Gastroesophageal sphincter (tissue), 3 donors: ENCODE results near the gene AACS.

Source experiments
- CTCF ChIP-seq, 4 experiments: fragments of 200-600 bp in 2 of 4; fragments of 450-650 bp in 2 of 4; sonication (generic) in 1 of 4; IDR thresholded peaks; one replicate each; pipeline ENCODE4 v1.5.1; 2017 to 2019; ENCODE audit warnings: antibody characterized with exemption in 4 of 4, mild to moderate bottlenecking in 2 of 4, moderate library complexity in 2 of 4
- POLR2AphosphoS5 ChIP-seq: sonication (generic); formaldehyde crosslinking; IDR thresholded peaks from one replicate; pipeline ENCODE4 v1.6.1; 2017; ENCODE audit warnings: antibody characterized with exemption

- TF ChIP-seq POLR2AphosphoS5 (no peak), CTCF (IDR thresholded peaks at IDR 0.05) (no peak)
These were observed 7.3 kb downstream of the AACS start for GRCh38 chr12:125072496-125072895.
